ENCODE data around the gene DIAPH1.

DIAPH1 gene

DNA sequence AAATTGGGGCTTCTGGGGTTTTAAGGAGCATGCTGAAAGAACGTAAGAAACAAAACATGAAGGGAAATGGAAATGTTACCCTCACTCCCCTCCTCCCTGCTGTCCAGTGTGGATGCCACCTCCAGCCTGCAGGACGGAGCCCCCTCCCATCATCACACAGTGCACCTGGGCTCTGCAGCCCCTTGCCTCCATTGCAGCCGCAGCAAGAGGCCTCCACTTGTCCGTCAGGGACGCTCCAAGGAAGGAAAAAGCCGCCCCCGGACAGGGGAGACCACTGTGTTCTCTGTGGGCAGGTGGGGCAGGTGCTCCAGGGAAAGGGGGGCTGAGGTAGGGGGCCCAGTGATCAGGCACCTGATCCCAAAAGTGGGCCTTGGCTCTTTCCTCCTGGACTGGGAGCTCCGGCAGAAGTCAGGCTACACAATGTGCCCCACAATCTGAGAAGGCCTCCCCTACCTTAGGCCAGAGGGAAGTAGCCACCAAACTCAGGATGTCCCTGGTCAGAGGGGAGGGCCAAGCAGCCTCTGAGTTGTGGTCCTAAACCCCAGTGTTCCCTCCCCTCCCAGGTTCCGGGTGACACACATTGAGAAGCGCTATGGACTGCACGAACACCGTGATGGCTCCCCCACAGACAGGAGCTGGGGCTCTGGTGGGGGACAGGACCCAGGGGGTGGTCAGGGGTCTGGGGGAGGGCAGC lies 20.7 kb upstream of the DIAPH1 start:
- no peak for DNase-seq (ENCODE audit: low spot score)

DNA sequence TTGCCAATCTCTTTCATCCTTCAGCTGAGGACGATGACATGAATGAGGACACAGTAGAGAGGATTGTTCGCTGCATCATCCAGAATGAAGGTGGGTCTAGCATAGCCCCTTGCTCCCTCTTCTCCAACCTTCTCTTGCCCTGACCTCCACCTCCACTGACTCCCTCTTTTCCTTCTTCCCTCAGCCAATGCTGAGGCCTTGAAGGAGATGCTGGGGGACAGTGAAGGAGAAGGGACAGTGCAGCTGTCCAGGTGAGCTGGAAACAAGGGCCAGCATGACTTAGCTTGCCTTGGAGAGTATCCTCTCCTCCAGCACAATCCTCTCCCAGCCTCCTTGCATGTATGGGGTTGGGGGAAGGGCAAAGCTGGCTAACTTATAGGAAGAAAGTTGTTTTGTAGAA lies 20.0 kb upstream of the DIAPH1 start:
- no peak for DNase-seq (ENCODE audit: low spot score)

DNA sequence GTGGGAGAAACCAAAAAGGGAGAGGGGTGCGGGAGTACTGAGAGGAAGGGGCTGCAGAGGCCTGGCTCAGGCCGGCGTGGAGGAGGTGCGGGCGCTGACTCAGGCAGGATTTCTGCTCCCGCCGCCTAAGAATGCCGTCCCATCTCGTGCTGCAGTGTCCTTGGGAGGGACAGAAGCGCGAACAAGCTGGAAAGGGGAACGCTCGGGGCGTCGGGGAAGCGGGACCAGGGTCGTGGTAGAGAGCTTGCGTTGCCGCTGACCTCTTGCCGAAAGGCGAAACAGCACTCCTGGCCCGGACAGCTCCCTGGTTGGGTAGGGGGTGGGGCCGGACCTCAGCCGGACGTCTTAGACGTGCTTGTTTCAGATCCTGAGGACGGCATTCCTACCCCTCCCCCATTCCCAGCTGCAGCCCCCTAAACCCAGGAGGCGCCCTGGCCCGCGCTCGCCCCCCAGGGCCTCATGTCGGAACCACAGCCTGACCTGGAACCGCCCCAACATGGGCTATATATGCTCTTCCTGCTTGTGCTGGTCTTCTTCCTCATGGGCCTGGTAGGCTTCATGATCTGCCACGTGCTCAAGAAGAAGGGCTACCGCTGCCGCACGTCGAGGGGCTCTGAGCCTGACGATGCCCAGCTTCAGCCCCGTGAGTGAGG lies 19.1 kb upstream of the DIAPH1 start:
- no peak for DNase-seq (ENCODE audit: low spot score)

DNA sequence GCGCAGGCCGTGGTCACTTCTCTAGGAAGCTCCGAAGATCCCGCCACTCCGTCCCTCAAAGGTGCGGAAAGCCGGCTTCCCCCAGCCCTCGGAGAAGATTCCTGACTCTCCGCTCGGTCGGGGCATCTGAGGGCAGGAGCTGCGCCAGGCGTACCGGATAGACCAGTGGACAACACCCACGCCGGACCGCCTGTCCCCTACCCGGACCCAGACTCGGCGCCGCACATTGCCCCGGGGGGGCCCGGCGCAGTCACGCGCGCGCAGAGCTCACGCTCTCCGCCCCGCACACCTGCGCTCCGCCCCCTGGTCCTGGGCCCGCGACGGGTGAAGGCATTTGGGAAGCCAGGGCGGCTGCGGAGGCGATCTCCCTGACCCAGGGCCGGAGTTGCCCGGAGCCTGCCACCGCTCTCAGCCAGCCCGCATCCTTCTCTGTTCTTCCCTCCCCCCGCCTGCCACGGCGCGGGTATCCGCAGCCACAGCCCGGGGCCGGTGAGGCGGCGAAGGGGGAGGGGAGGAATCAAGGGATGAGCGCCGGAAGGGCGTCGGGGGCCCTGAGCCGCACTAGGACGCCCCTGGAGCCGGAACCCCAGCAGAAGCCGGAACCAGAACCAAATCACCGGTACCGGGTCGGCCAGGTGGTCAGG lies 18.4 kb upstream of the DIAPH1 start:
- DNase-seq (ENCODE audit: low spot score) = no peak

DNA sequence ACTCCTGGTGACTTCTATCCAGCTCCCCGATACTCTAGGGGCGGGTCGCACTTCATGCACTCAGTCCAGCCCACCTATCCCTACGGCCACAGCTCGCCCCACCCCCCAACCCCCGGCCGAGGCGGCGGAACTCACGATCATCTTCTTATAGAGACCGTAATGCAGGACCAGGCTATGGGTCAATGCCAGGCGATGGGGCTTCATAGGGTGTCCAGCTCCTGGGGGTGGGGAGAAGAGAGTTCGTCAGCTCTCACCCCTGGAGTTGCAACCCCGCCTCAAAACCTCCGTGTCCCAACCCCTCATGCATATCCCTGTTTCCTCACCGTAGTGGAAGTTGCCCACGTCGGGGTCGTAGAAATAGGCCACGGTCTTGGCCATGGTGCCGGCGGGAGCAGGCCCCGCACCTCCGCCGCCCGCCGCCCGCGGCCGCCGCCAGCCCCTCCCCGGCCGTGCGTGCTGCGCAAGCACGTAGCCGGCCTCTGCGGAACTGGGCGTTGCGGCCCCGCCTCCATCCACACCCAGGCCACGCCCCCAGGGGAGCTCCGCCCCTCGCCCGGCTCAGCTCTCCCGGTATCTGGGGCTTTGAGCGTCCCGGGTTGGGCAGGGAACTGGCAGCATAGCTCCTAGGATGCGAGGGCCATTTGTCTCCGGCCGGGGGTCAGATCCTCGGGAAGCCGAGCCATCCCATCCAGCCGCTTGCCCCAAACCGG lies 17.8 kb upstream of the DIAPH1 start, which contains the start of the genes HDAC3 and RELL2:
Gene HDAC3 (minus strand): TSS at position 437 of the 710 bp plus-strand sequence. CDS start 59 bp downstream, at position 378.
Gene RELL2 (plus strand): TSS at position 585 of the 710 bp plus-strand sequence. CDS start 1,229 bp downstream, outside the sequence.
- peak; percentile 90 for DNase-seq (ENCODE audit: low spot score)

DNA sequence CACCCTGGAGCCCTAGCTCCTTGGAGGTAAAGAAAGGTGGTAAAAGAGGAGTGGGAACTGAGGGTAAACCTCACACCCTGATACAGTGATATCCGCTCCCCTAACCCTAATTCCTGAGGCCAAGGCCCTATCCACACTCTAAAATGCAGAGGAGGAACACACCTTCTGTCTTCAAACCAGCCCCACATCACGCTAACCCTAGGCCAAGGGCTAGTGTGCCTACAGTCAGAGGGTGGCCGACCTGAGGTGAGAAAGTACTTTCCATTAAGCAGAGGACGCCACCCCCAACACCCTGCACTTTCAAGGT lies 17.3 kb upstream of the DIAPH1 start:
- no peak for DNase-seq (ENCODE audit: low spot score)

DNA sequence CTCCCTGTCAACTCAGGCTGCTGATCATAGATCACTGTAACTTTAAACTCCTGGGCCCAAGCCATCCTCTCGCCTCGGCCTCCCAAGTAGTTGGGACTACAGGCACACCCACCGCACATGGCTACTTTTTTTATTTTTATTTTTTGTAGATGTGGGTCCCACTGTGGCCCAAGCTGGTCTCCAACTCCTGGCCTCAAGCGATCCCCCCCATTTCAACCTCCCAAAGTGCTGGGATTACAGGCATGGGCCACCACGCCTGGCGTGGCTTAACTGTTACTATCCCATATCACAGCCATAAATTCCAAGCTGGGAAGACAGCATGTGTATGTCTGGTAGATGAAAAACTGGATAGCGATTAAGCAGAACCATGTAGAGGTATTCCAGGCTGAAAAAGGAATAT lies 16.8 kb upstream of the DIAPH1 start:
- no peak for DNase-seq (ENCODE audit: low spot score)

DNA sequence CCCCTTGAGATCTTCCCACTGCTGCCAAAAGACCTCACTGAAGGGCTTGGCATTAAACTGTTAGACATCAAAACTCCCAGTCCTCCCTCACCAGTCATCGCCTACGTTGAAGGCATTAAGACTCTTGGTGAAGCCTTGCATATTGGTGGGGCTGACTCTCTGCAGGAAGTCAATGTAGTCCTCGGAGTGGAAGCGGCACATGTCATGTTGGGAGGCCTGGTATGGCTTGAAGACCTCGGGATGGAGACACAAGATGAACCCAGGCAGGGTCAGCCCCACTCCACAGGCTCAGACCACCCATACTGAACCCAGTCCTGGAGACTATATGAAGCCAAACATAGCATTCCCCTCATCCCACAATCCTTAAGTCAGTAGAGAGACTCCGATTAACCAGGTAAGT lies 15.9 kb upstream of the DIAPH1 start:
- no peak for DNase-seq (ENCODE audit: low spot score)

DNA sequence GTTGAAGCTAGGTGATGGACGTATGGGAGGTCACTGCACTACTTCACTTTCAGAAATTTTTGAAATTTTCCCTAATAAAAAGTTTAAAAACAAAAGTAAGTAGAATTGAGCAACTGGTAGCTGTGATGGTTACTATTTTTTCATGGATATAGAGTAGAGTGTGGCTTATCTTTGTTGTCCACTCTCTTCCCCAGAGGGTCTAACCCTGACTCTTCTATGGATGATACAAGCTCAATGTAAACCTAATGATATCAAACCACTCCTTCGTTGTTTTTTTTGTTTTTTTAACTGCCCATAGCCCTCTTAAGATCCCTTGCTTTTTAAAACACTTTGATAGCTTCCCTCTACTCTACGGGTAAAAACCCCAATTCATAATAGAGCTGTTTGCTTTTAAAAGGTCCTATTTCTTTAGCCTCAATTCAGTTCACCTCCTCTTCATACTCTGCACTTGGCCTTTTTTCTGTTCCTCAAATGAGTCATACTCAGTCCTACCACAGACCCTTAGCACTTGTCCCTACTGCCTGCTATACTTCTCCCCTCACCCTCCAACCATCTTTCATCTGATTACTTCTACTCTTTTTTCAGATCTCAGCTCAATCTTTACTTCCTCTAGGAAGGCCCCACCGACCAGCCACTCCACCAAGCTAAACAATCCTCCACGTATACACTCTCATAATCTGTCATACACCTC lies 15.2 kb upstream of the DIAPH1 start:
- no peak for DNase-seq (ENCODE audit: low spot score)

DNA sequence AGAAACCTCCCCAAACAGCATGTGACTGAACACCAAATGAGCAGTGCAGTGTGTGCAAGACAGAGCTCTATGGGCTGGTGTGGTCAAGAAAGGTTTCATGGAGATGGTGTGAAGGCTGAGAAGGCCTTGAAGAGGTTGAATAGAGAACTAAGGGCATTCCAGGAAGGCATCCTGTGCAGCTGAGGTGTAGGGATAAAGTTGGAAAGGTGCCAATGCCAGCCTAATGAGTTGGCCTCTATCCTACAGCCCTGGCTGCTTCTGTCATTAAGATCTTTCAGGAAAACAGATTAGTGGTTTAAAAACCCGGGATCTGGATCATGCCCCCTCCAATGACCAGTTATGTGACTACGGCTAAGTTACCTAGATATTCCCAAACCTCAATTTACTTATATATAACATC lies 13.8 kb upstream of the DIAPH1 start:
- DNase-seq (ENCODE audit: low spot score) = no peak

DNA sequence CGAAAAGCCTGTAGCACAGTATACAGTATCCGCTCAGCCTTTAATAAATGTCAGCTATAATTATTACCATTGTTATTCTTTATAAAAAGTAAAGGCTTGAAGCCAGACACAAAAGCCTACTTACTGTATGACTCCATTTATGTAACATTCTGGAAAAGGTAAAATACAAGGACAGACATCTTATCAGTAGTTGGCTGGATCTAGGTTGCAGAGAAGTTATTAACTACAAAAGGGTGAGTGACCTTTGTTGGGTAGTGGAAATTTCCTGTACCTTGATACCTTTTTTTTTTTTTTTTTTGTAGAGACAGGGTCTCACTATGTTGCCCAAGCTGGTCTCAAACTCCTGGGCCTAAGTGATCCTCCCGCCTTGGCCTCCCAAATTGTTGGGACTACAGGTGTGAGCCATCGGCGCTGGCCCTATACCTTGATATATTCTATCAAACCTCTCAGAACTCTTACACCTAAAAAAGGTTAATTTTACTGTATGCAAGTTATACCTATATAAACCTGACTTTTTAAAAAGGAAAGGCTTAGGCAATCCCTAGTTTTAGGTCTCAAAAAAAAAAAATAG lies 11.9 kb upstream of the DIAPH1 start:
- DNase-seq (ENCODE audit: low spot score) = no peak

DNA sequence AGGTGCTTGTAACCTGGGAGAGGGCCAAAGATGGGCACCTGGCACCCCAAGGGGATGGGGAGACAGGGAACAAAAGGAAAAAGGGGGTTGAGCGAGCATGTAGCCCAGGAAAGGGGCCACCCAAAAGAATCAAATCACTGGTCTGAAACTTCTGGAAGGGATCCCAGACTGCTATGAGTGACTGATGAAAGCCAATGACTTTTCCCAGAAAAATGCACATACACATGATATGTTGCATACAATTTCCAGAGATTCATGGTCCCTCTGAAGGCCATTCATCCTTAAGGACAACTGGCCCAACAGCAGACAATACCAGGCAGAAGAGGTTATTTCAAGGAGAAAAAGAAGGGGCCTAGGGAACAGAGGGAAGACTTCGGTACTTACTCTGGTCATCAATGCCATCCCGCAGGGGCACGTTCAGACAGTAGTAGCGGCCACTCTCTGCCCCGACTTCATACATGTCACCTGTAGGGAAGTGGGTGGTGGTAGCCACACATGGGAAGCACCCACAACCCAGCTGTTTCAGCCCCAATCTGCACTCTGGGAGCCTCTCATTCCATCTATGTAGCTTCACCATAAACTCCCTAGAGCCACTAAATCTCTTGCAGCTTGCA lies 9.5 kb upstream of the DIAPH1 start:
- DNase-seq (ENCODE audit: low spot score) = no peak

DNA sequence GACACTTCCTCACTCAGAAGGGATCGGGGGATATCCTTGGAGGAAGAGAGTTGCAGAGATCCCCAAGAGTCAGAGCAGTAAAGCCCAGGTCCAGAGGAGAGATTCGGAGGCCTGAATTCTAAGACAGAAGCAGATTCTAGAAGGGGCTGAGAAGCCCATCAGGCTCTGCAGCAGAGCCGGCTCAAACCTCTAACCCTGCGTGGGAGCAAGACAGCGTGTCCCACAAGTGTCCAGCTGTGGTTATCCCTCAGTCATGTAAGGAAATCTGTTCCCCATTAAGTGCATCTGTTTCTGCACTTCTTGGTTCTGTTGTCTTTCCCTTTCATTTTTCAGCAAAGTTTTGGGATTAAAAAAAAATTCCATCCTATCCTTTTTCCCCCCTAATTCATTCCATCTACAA lies 4.8 kb upstream of the DIAPH1 start:
- DNase-seq (ENCODE audit: low spot score) = no peak

DNA sequence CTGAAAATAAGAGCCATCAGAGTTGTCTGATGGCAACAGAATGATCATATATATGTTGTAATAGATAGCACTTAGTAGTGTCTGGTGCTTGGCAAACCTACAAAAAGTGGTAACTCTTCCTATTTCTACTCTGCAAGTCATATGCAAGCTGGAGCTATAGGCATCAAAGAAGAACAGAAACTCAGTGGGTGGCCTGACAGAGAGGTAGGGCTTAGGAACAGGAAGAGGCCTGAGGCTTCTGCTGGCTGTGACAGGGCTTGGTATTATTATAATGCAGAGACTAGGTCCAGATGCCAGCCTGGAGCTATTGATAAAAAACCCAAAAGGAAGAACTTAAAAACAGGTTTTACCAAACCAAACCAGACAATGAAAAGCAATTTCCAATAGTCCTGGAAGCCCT lies 4.4 kb upstream of the DIAPH1 start:
- DNase-seq (ENCODE audit: low spot score) = no peak

DNA sequence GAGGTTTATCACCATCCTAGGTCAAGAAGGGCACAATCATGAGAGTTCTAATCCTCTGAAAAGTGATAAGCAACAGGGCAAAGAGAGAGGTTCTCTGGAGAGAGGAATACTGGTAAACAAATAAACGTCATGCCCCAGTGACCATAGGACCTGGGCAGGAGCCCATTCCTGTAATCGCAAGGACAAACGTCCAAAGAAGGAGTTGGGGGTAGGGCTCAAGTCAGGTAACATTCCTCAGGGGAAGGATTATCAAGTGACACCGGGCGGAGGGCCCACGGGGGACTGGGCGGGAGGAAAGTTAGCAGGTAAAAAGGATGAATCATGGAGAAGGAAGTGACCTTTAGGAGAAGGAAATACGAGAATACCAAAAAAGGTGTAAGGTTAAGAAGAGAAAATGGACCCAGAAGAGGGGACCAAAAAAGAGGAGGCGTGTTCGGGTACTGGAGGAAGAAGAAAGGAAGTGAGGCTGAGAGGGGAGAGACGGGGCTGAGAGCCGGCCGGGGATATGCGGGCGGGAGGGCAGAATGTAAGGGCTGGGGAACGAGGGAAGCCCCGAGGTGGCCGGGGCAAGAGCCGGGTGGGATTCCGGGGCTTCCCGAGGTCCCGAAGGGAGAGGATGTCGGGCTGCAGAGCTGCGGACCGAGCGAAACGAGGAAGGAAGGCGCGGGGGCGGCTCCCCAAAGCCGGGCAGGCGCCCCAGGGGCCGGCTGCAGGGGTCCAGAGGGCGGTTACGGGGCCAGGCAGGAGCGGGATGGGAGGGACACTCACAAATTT lies 583 bp downstream of the DIAPH1 start:
- no peak for DNase-seq (ENCODE audit: low spot score)

DNA sequence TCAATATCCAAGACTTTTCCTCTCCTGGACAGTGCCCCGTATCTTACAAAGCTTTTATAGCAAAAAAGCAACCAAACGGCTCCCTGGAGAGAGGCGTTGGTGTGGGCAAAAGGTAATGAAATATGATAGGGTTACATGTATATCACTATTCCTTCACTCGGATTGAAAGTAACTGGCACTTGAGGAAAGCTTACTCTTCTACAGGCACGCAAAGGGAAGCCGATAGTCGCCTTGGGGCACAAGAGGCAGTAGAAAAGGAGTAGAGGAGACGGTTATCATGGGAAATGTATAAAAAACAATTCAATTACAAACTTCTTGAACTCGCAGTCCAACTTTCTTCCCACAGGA lies 1.1 kb downstream of the DIAPH1 start:
- DNase-seq (ENCODE audit: low spot score) = no peak

DNA sequence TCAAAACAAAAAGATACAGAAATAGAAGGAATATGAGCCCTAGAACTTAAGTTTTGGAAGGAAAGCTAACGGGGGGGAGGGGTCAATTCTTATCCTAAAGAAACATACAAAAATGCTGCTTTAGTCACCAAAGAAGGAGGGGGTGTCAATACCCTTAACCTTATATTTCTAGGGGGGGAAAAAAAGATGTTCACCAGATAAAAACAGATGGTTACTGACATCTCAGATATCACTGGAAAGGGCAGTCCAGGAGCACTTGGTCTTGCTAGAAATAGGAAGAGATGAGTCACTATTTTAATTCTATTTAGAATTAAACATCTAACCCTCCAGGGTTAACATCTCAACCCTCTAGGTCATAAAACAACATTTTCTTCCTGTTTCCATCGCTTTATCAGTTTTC lies 1.7 kb downstream of the DIAPH1 start:
- no peak for DNase-seq (ENCODE audit: low spot score)

DNA sequence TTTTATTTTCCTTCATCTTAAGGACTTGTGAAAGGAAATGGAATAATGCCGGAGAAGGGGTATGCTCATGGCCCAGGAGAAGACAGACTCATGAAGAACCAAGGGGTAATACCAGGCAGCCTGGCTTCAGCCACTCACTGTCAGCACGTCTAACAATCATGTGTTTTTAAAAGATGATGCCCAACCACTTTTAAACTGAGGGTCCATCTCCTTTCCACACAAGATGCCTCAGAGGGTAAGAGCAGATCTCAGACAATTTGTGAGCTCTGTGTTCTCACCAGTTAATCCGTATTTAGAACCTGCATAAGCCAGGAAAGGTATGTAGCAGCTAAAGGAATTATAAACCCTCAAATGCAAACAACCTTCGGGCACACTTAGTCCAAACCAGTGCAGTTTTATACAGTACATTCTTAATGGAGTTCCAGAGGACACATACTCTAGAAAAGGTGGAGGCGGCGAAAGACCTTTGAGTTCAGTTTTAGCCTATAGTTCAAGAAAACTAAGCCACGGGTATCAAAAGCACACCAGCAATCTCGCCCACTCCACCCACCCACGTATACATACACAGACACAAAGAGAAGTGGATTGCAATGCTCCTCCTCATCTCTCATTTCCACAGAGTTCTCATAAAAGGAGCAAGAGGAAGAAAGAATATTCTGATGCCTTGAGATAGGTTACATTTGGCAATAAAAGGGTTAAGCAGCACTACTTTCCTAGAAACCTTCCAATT lies 2.6 kb downstream of the DIAPH1 start:
- no peak for DNase-seq (ENCODE audit: low spot score)

DNA sequence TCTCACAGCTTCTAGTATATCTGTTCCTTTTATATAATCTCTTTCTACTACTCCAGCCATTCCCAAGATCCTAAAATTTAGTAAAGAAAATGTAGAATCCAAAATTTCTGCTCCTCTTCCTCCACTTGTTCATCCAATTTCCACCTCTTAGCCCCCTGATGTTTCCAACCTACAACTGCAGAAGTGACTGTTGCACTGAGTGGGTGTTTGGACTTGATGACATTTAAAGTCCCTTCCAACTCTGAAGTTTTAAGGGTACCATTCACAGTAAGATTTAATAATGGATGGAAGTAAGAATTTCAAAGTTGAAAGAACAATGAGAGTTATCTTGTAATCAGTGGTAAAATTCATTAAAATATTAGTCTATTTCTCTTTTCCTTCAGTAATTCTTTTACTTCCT lies 5.5 kb downstream of the DIAPH1 start:
- no peak for DNase-seq (ENCODE audit: low spot score)

DNA sequence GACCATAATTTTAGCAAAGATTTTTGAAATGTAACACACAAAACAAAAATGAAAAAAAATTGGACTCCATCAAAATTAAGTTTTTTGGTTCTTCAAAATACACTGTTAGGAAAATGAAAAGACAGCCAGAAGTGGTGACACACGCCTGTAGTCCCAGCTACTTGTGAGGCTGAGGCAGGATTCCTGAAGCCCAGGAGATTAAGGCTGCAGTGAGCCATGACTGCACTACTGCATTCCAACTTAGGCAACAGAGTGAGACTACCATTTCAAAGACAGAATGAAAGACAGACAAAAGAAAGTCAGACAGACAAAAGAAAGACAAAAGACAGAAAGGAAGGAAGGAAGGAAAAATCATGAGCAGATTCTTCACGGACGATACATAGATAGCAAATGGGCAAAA lies 7.5 kb downstream of the DIAPH1 start:
- DNase-seq (ENCODE audit: low spot score) = no peak

All from putamen (tissue), 1 donor.